Erythroblast (primary cell): ENCODE results near the gene AMOTL1.

Experiments
- GATA1 ChIP-seq: IDR thresholded peaks from 2 replicates; pipeline ENCODE4 v1.6.1; 2011; ENCODE audit warnings: low read depth, mild to moderate bottlenecking, control low read depth, low read length, moderate library complexity
- POLR2A ChIP-seq: IDR thresholded peaks from 2 replicates; pipeline ENCODE4 v1.6.1; 2011; ENCODE audit warnings: mild to moderate bottlenecking, low read length

DNA sequence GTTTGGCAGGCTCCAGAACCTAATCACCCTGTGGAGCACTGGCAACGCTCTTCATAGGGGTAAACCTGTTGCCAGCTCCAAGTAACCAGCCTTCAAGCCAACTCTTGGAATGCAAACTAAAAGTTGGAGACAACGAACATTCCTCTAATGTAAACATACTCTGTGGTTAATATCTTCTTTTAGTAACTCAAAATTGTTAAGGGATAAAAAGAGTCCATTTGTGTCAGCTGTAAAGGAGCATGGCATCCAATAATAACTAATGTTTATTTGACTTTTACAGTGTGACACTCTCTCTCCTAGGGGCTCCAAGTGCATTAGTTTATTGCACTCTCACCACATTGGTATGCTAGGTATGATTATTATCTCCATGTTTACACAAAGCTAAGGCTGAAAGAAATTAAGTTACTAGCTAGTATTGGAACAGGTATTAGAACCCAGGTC, 31.0 kb upstream of the AMOTL1 start:
- TF ChIP-seq POLR2A (no peak), GATA1 (no peak)
